OCI-LY7 (cell line): Measurements from ENCODE around the gene ZIC4. TPM values are rescaled to one million over a fixed set of nuclear protein-coding genes. Genes with fewer than 3 reads are reported as not detected.

Source experiments
- BruUV-seq: library from RNA; stranded (reverse); fragments of 400-500 nt; replicated peaks from 2 replicates; lab custom pipeline; 2021; lab: Mats Ljungman, UMichigan
- CTCF ChIA-PET: fragments of 300-600 bp; sonication (Branson Sonifier 250); formaldehyde crosslinking; loops from one replicate; lab custom pipeline; 2022; ENCODE audit warnings: antibody characterized with exemption; ENCODE audit not compliant: unreplicated experiment; lab: Charles Lee
- POLR2A ChIA-PET: fragments of 300-600 bp; sonication (Branson Sonifier 250); formaldehyde crosslinking; loops from one replicate; lab custom pipeline; 2022; ENCODE audit warnings: antibody characterized with exemption; lab: Charles Lee
- DNase-seq: peaks from one replicate; pipeline ENCODE4 v3.0.0-alpha.2; 2015; ENCODE audit warnings: low spot score
- H2AFZ ChIP-seq: fragments of 200-600 bp; sonication (generic), shearing (Covaris generic); 2 replicates; pipeline ENCODE4 v1.6.1; 2014; ENCODE audit warnings: mild to moderate bottlenecking, antibody characterized with exemption, low read length, moderate library complexity
- H3K27ac ChIP-seq: fragments of 200-600 bp; sonication (generic); 2 replicates; pipeline ENCODE4 v1.5.1; 2014; ENCODE audit warnings: mixed run types, low read depth, mild to moderate bottlenecking, moderate library complexity, low read length, inconsistent platforms; ENCODE audit not compliant: poor library complexity, severe bottlenecking
- H3K36me3 ChIP-seq: fragments of 200-600 bp; sonication (generic); 2 replicates; pipeline ENCODE4 v1.6.1; 2014; ENCODE audit warnings: mild to moderate bottlenecking, antibody characterized with exemption, low read length, moderate library complexity, mixed read lengths; ENCODE audit not compliant: insufficient read depth
- H3K4me1 ChIP-seq: fragments of 200-600 bp; sonication (generic); 2 replicates; pipeline ENCODE4 v1.5.1; 2014; ENCODE audit warnings: mild to moderate bottlenecking, low read length; ENCODE audit not compliant: insufficient read depth, poor library complexity, severe bottlenecking
- H3K4me2 ChIP-seq: fragments of 200-600 bp; sonication (generic); 2 replicates; pipeline ENCODE4 v1.6.1; 2014; ENCODE audit warnings: mild to moderate bottlenecking, low read length
- H3K4me3 ChIP-seq: fragments of 200-600 bp; sonication (generic); 2 replicates; pipeline ENCODE4 v1.5.1; 2014; ENCODE audit warnings: mild to moderate bottlenecking, low read depth, low read length; ENCODE audit not compliant: poor library complexity, severe bottlenecking
- H3K79me2 ChIP-seq: fragments of 200-600 bp; sonication (generic); 2 replicates; pipeline ENCODE4 v1.6.1; 2016; ENCODE audit warnings: low read depth, mild to moderate bottlenecking, low read length, moderate library complexity, mixed read lengths; ENCODE audit not compliant: insufficient read depth
- H3K9me2 ChIP-seq: fragments of 200-600 bp; sonication (generic); 2 replicates; pipeline ENCODE4 v1.6.1; 2016; ENCODE audit warnings: mild to moderate bottlenecking, low read length, mixed read lengths; ENCODE audit not compliant: insufficient read depth
- H3K9me3 ChIP-seq: fragments of 200-600 bp; sonication (generic); 2 replicates; pipeline ENCODE4 v1.6.1; 2014; ENCODE audit warnings: mild to moderate bottlenecking, mixed run types, low read length, mixed read lengths
- H4K20me1 ChIP-seq: fragments of 200-600 bp; sonication (generic); 2 replicates; pipeline ENCODE4 v1.6.1; 2014; ENCODE audit warnings: mild to moderate bottlenecking, antibody characterized with exemption, low read length, moderate library complexity, mixed read lengths; ENCODE audit not compliant: insufficient read depth
- CTCF ChIP-seq: fragments of 200-600 bp; sonication (generic); conservative IDR thresholded peaks from 2 replicates; pipeline ENCODE4 v1.5.1; 2014; ENCODE audit warnings: mild to moderate bottlenecking, antibody characterized with exemption, low read length, moderate library complexity, mixed read lengths
- EZH2phosphoT487 ChIP-seq: fragments of 200-600 bp; sonication (generic); IDR thresholded peaks from 2 replicates; pipeline ENCODE4 v1.6.1; 2018; ENCODE audit warnings: low read depth, borderline replicate concordance, mild to moderate bottlenecking, mixed run types, antibody characterized with exemption, low read length, moderate library complexity, mixed read lengths
- intact Hi-C: fragments of 100-400 bp; cut with micrococcal nuclease; formaldehyde crosslinking; loops from one replicate; pipeline ENCODE4 v1.10.0; 2022; ENCODE audit not compliant: unreplicated experiment
- total RNA-seq, 2 experiments: library from RNA; depleted of rRNA in 1 of 2; stranded (reverse); fragments of >200 nt in 1 of 2; shearing (Covaris generic) in 1 of 2; gene quantifications; 2 replicates each; pipeline ENCODE4 v1.2.3, GENCODE V29; 2014 to 2022

The ZIC4 gene
- total RNA-seq, 2 experiments from 2014 or later = not detected

GRCh38 chr3:147348976-147349375, 57.4 kb downstream of the ZIC4 start:
- Histone ChIP-seq H3K4me2 (no peak overlapping the region), H3K79me2 (no peaks in the 10 kb centered on the region), H3K36me3 (no peaks in the 10 kb centered on the region), H3K4me3 (no peak overlapping the region), H3K27ac (no peak overlapping the region), H3K4me1 (no peaks in the 10 kb centered on the region), H2AFZ (no peak overlapping the region), H3K9me3 (no peaks in the 10 kb centered on the region), H4K20me1 (no peaks in the 10 kb centered on the region), H3K9me2 (no peaks in the 10 kb centered on the region)
- no TSS peak for BruUV-seq
- TF ChIP-seq CTCF (no peak), EZH2phosphoT487 (no peak)
- POLR2A ChIA-PET = interaction anchor here (1.4 kb wide), 1 partner anchor 18 kb away, joined by 3 read pairs; no protein-coding TSS in a partner anchor
- no peak for DNase-seq
- intact Hi-C loops = no loop called here
- CTCF ChIA-PET = interaction anchor here (0.6 kb wide), 1 partner anchor 23 kb away, joined by 4 read pairs; no protein-coding TSS in a partner anchor

- TF ChIP-seq CTCF (no peak), EZH2phosphoT487 (no peak)
- H3K9me3 ChIP-seq = no peaks in the 10 kb centered on the region
- POLR2A ChIA-PET = no interaction called here
- H3K4me2 ChIP-seq = no peak overlapping the region
- no peak for DNase-seq
- CTCF ChIA-PET = no interaction called here
- no TSS peak for BruUV-seq
- H3K4me3 ChIP-seq = no peak overlapping the region
- no peak overlapping the region for H3K27ac ChIP-seq
- H2AFZ ChIP-seq = no peak overlapping the region
- H3K9me2 ChIP-seq = no peaks in the 10 kb centered on the region
- no peaks in the 10 kb centered on the region for H4K20me1 ChIP-seq
- intact Hi-C loops = no loop called here
- H3K4me1 ChIP-seq = no peaks in the 10 kb centered on the region
- H3K79me2 ChIP-seq = no peaks in the 10 kb centered on the region
- H3K36me3 ChIP-seq = no peaks in the 10 kb centered on the region
Observed at GRCh38 chr3:147343926-147344325, 62.4 kb downstream of the ZIC4 start.

GRCh38 chr3:147341727-147342126, 64.6 kb downstream of the ZIC4 start:
- H3K79me2 ChIP-seq = no peaks in the 10 kb centered on the region
- H3K4me3 ChIP-seq = no peak overlapping the region
- DNase-seq = no peak
- CTCF ChIA-PET = no interaction called here
- no peak for TF ChIP-seq CTCF
- no peak for TF ChIP-seq EZH2phosphoT487
- intact Hi-C loops = no loop called here
- POLR2A ChIA-PET = no interaction called here
- no peak overlapping the region for H2AFZ ChIP-seq
- H3K36me3 ChIP-seq = no peaks in the 10 kb centered on the region
- H3K27ac ChIP-seq = no peak overlapping the region
- H3K4me2 ChIP-seq = no peak overlapping the region
- no peaks in the 10 kb centered on the region for H3K9me2 ChIP-seq
- H4K20me1 ChIP-seq = no peaks in the 10 kb centered on the region
- BruUV-seq = no TSS peak
- H3K9me3 ChIP-seq = no peaks in the 10 kb centered on the region
- H3K4me1 ChIP-seq = no peaks in the 10 kb centered on the region
